Skeletal muscle tissue (tissue), 4 donors: ENCODE data around the gene PPP1R9B. TPM values are rescaled to one million over a fixed set of nuclear protein-coding genes. Genes with fewer than 3 reads are reported as not detected.
A peak's percentile ranks its signal among the peaks of the same experiment; 100 is the strongest.

Source experiments
- H3K27ac ChIP-seq: one replicate; pipeline ENCODE4 v1.7.0; 2013; ENCODE audit warnings: mild to moderate bottlenecking, low read depth, low read length, inconsistent platforms
- H3K27me3 ChIP-seq, 3 donors: one replicate each; pipeline ENCODE4 v1.7.0; 2013; ENCODE audit warnings: low read length in 3 of 3; ENCODE audit not compliant: control insufficient read depth in 3 of 3, insufficient read depth in 3 of 3
- H3K36me3 ChIP-seq, 3 donors: one replicate each; pipeline ENCODE4 v1.7.0; 2013; ENCODE audit warnings: low read length in 3 of 3; ENCODE audit not compliant: control insufficient read depth in 3 of 3, insufficient read depth in 3 of 3
- H3K4me1 ChIP-seq, 3 donors: one replicate each; pipeline ENCODE4 v1.7.0; 2013; ENCODE audit warnings: low read length in 3 of 3, mild to moderate bottlenecking in 3 of 3; ENCODE audit not compliant: control insufficient read depth in 3 of 3, insufficient read depth in 3 of 3
- H3K4me3 ChIP-seq, 3 donors: one replicate each; pipeline ENCODE4 v1.7.0; 2013; ENCODE audit warnings: low read length in 3 of 3
- H3K9ac ChIP-seq, 3 donors: one replicate each; pipeline ENCODE4 v1.7.0; 2013; ENCODE audit warnings: low read length in 3 of 3, mild to moderate bottlenecking in 3 of 3, moderate library complexity in 2 of 3, low read depth in 1 of 3
- H3K9me3 ChIP-seq, 3 donors: one replicate each; pipeline ENCODE4 v1.7.0; 2013; ENCODE audit warnings: low read length in 3 of 3; ENCODE audit not compliant: control insufficient read depth in 3 of 3
- total RNA-seq: library from RNA; depleted of rRNA; stranded (reverse); fragments of >200 nt; gene quantifications from one replicate; pipeline ENCODE4 v1.2.3, GENCODE V29; 2014
- donor health status: Osteomylitis.

The PPP1R9B gene
- total RNA-seq, 1 donor from 2014 or later: 19.3 TPM

GRCh38 chr17:50162466-50163254 lies 12.2 kb upstream of the PPP1R9B start:
- no peaks in the 10 kb centered on the region for H3K27me3 ChIP-seq
- H3K36me3 ChIP-seq: no peaks in the 10 kb centered on the region
- H3K4me1 ChIP-seq: peaks cover 44 to 67% (median 51%) of the 10 kb centered on the region in 3 donors

GRCh38 chr17:50161911-50162288 lies 11.4 kb upstream of the PPP1R9B start:
- Histone ChIP-seq H3K27me3 (no peaks in the 10 kb centered on the region), H3K9ac (peak overlapping the region in 2 of 3 donors; percentile 2 to 38), H3K27ac (no peak overlapping the region), H3K36me3 (no peaks in the 10 kb centered on the region), H3K9me3 (no peaks in the 10 kb centered on the region), H3K4me1 (peaks cover 42 to 60% (median 43%) of the 10 kb centered on the region in 3 donors), H3K4me3 (peak overlapping the region; percentile 74 to 85 (median 84))

More at GRCh38 chr17:50162466-50163254, 12.2 kb upstream of the PPP1R9B start:
- Histone ChIP-seq H3K9ac (no peak overlapping the region), H3K9me3 (no peaks in the 10 kb centered on the region), H3K4me3 (no peak overlapping the region), H3K27ac (no peak overlapping the region)

GRCh38 chr17:50161023-50161910 lies 10.8 kb upstream of the PPP1R9B start:
- Histone ChIP-seq H3K9ac (peak overlapping the region; percentile 50 to 86 (median 75)), H3K27ac (peak overlapping the region; percentile 21), H3K9me3 (no peaks in the 10 kb centered on the region), H3K4me1 (peaks cover 40 to 55% (median 42%) of the 10 kb centered on the region in 3 donors), H3K27me3 (no peaks in the 10 kb centered on the region), H3K36me3 (no peaks in the 10 kb centered on the region), H3K4me3 (peak overlapping the region; percentile 74 to 85 (median 84))

GRCh38 chr17:50157891-50158290 lies 7.4 kb upstream of the PPP1R9B start:
- Histone ChIP-seq H3K36me3 (no peaks in the 10 kb centered on the region), H3K27ac (no peak overlapping the region), H3K9ac (no peak overlapping the region), H3K27me3 (no peaks in the 10 kb centered on the region), H3K4me1 (peaks cover 43 to 53% (median 45%) of the 10 kb centered on the region in 3 donors), H3K4me3 (no peak overlapping the region), H3K9me3 (no peaks in the 10 kb centered on the region)

GRCh38 chr17:50155115-50155819 lies 4.8 kb upstream of the PPP1R9B start:
- H3K27me3 ChIP-seq: no peaks in the 10 kb centered on the region
- peaks cover 45 to 51% (median 47%) of the 10 kb centered on the region in 3 donors for H3K4me1 ChIP-seq
- no peaks in the 10 kb centered on the region for H3K9me3 ChIP-seq
- H3K36me3 ChIP-seq: no peaks in the 10 kb centered on the region
- peak overlapping the region; percentile 84 for H3K27ac ChIP-seq
- peak overlapping the region; percentile 30 to 56 (median 40) for H3K9ac ChIP-seq
- no peak overlapping the region for H3K4me3 ChIP-seq

GRCh38 chr17:50154604-50155003 lies 4.1 kb upstream of the PPP1R9B start:
- Histone ChIP-seq H3K4me1 (peaks cover 45 to 56% (median 47%) of the 10 kb centered on the region in 3 donors), H3K4me3 (no peak overlapping the region), H3K27me3 (no peaks in the 10 kb centered on the region), H3K9ac (peak overlapping the region in 1 of 3 donors; percentile 64), H3K27ac (peak overlapping the region; percentile 84), H3K36me3 (no peaks in the 10 kb centered on the region), H3K9me3 (no peaks in the 10 kb centered on the region)

- no peak overlapping the region for H3K4me3 ChIP-seq
- no peaks in the 10 kb centered on the region for H3K9me3 ChIP-seq
- H3K36me3 ChIP-seq: no peaks in the 10 kb centered on the region
- H3K27me3 ChIP-seq: no peaks in the 10 kb centered on the region
- H3K9ac ChIP-seq: peak overlapping the region in 2 of 3 donors; percentile 23 to 64
- peaks cover 45 to 61% (median 47%) of the 10 kb centered on the region in 3 donors for H3K4me1 ChIP-seq
- H3K27ac ChIP-seq: peak overlapping the region; percentile 84
These were observed 3.4 kb upstream of the PPP1R9B start for GRCh38 chr17:50153650-50154575.

GRCh38 chr17:50152736-50153135 lies 2.3 kb upstream of the PPP1R9B start:
- H3K4me3 ChIP-seq: no peak overlapping the region
- H3K27ac ChIP-seq: peak overlapping the region; percentile 84
- H3K36me3 ChIP-seq: no peaks in the 10 kb centered on the region
- no peaks in the 10 kb centered on the region for H3K9me3 ChIP-seq
- H3K4me1 ChIP-seq: peaks cover 53 to 64% (median 54%) of the 10 kb centered on the region in 3 donors
- peak overlapping the region in 2 of 3 donors; percentile 50 to 83 for H3K9ac ChIP-seq
- H3K27me3 ChIP-seq: no peaks in the 10 kb centered on the region
